GM12892 (cell line): ENCODE results near the gene DDX53.

Experiments used
- POLR2A ChIP-seq: IDR thresholded peaks from 2 replicates; pipeline ENCODE4 v1.6.1; 2011; ENCODE audit warnings: low read depth, low read length, control low read depth
- POLR2AphosphoS5 ChIP-seq: IDR thresholded peaks from 2 replicates; pipeline ENCODE4 v1.6.1; 2011; ENCODE audit warnings: low read depth, low read length, control low read depth
- TAF1 ChIP-seq: IDR thresholded peaks from 2 replicates; pipeline ENCODE4 v1.6.1; 2011; ENCODE audit warnings: low read depth, mild to moderate bottlenecking, control low read depth, low read length, borderline replicate concordance

- TF ChIP-seq POLR2AphosphoS5 = no peak
- TF ChIP-seq POLR2A = no peak
- TF ChIP-seq TAF1 = no peak
Measured at GRCh38 chrX:23035493-23035892, 35.7 kb downstream of the DDX53 start.
